H1 (cell line): ENCODE data around the gene SMYD4. TPM values are rescaled to one million over a fixed set of nuclear protein-coding genes. Genes with fewer than 3 reads are reported as not detected.

ENCODE experiments used
- CHD1 ChIP-seq: IDR thresholded peaks from 2 replicates; pipeline ENCODE4 v1.6.1; 2012; ENCODE audit warnings: low read depth, low read length, improper control_type of control experiment
- HDAC2 ChIP-seq, 2 experiments: fragments of 300-600 bp in 1 of 2; sonication (generic) in 1 of 2; IDR thresholded peaks; 2 replicates each; pipeline ENCODE4 v1.6.1; 2011 to 2012; ENCODE audit warnings: low read depth in 2 of 2, low read length in 2 of 2, mild to moderate bottlenecking in 2 of 2, moderate library complexity in 2 of 2, borderline replicate concordance in 1 of 2, inconsistent platforms in 1 of 2
- JUND ChIP-seq: IDR thresholded peaks from 2 replicates; pipeline ENCODE4 v1.6.1; 2011; ENCODE audit warnings: mild to moderate bottlenecking, improper control_type of control experiment, low read length
- KDM5A ChIP-seq: fragments of 200-600 bp; IDR thresholded peaks from 2 replicates; pipeline ENCODE4 v1.7.1; 2012; ENCODE audit warnings: mild to moderate bottlenecking, low read length, inconsistent platforms, mixed read lengths
- NANOG ChIP-seq: IDR thresholded peaks from 2 replicates; pipeline ENCODE4 v1.6.1; 2011; ENCODE audit warnings: low read length, low read depth, mild to moderate bottlenecking, inconsistent platforms; ENCODE audit not compliant: insufficient read depth, poor library complexity, severe bottlenecking
- USF2 ChIP-seq: IDR thresholded peaks from 2 replicates; pipeline ENCODE4 v1.6.1; 2011; ENCODE audit warnings: low read length, improper control_type of control experiment
- polyA plus RNA-seq, 7 experiments: library from polyadenylated mRNA; depleted of rRNA in 3 of 7; stranded (reverse) in 5 of 7; unstranded in 2 of 7; fragments of >200 nt in 5 of 7; fragments of 200-250 nt in 2 of 7; gene quantifications; 1 replicate in 5 of 7; 2 replicates in 1 of 7; 4 replicates in 1 of 7; pipeline versions ENCODE4 v1.2.1 to v1.2.3, GENCODE V29; 2011 to 2013; ENCODE audit warnings: missing spikeins in 2 of 7, mixed read lengths in 2 of 7
- total RNA-seq: library from RNA; stranded (reverse); fragmentation: NEBNext Ultra II Directional; extraction: Animal tissue kit (Norgen Biotek cat#: 25700); gene quantifications from 2 replicates; pipeline ENCODE4 v1.2.1, GENCODE V29; 2021

SMYD4 gene
- total and polyA plus RNA-seq, 2 of the 8 experiments (the other 6 are each of a cell fraction or from before 2014, with no cell fraction given): 10.5 to 23.4 TPM

DNA sequence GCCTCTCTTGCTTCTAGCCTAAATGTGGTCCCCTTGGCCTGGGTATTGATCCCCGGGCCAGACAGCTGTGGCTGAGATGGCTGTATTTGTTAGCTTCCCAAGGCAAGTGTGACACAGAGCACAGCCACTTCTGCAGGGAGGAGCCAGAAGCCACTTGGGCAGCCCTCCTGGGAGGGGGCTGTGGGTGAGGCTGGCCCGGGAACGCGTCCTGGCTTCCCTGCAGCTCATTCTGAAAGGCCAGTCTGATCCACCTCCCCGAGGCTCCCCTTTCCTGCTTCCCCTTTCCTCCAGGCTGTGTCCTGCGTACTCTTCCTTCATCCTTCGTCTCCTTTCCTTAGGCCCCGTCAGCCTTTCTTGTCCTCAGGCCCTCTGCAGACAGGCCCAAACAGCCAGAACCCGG, 79.1 kb downstream of the SMYD4 start (continued):
- TF ChIP-seq USF2 (no peak), JUND (no peak), HDAC2 (IDR thresholded peaks at IDR 0.05; ENCODE audit: borderline replicate concordance in 1 of 2, low read depth in 2 of 2, low read length in 2 of 2) (no peak), CHD1 (no peak), NANOG (no peak), KDM5A (no peak)
- TF ChIP-seq, all 59 proteins: peak for 0
